CD4-positive, alpha-beta T cell treated with Interleukin-17A for 4 hours (primary cell): Measurements from ENCODE around the gene RFX1.
"Not testable (repeated sequence)": the region's sequence is repeated elsewhere in the genome, so short reads cannot be mapped to it uniquely, and the experiment has no call there.

Experiments used
- DNase-seq: peaks from one replicate; pipeline ENCODE4 v3.0.0-alpha.2; 2020; ENCODE audit warnings: mixed read lengths

The RFX1 gene

GRCh38 chr19:13978351-13979243 lies 27.5 kb downstream of the RFX1 start:
- peak; percentile 43 for DNase-seq

GRCh38 chr19:13977803-13978202 lies 28.3 kb downstream of the RFX1 start:
- no peak for DNase-seq

GRCh38 chr19:13976446-13976845 lies 29.7 kb downstream of the RFX1 start:
- no peak for DNase-seq

- DNase-seq, result no peak
These were observed 30.2 kb downstream of the RFX1 start for GRCh38 chr19:13975870-13976269.

GRCh38 chr19:13974073-13974472 lies 32.0 kb downstream of the RFX1 start:
- DNase-seq, result peak; percentile 74

GRCh38 chr19:13973479-13973878 lies 32.6 kb downstream of the RFX1 start:
- not testable (repeated sequence) for DNase-seq

- DNase-seq, result no peak
These were observed 33.6 kb downstream of the RFX1 start for GRCh38 chr19:13972368-13973155.

GRCh38 chr19:13971868-13972267 lies 34.3 kb downstream of the RFX1 start:
- DNase-seq, result not testable (repeated sequence)

GRCh38 chr19:13969897-13970296 lies 36.2 kb downstream of the RFX1 start:
- no peak for DNase-seq

- DNase-seq, result no peak
These were observed 37.1 kb downstream of the RFX1 start for GRCh38 chr19:13968999-13969398.

- no peak for DNase-seq
These were observed 37.7 kb downstream of the RFX1 start for GRCh38 chr19:13968383-13968935.

GRCh38 chr19:13967206-13967605 lies 38.9 kb downstream of the RFX1 start:
- not testable (repeated sequence) for DNase-seq

- DNase-seq, result no peak
These were observed 39.4 kb downstream of the RFX1 start for GRCh38 chr19:13966684-13967128.

- no peak for DNase-seq
These were observed 40.0 kb downstream of the RFX1 start for GRCh38 chr19:13965926-13966683.

- DNase-seq, result no peak
These were observed 40.7 kb downstream of the RFX1 start for GRCh38 chr19:13965377-13965896.

GRCh38 chr19:13964776-13965175 lies 41.3 kb downstream of the RFX1 start:
- no peak for DNase-seq

GRCh38 chr19:13963603-13964105 lies 42.5 kb downstream of the RFX1 start:
- DNase-seq, result no peak

- DNase-seq, result no peak
These were observed 43.2 kb downstream of the RFX1 start for GRCh38 chr19:13962699-13963602.

GRCh38 chr19:13961826-13962698 lies 44.1 kb downstream of the RFX1 start:
- no peak for DNase-seq
